SK-N-SH (cell line): Measurements from ENCODE around the gene NPAS3. TPM values are rescaled to one million over a fixed set of nuclear protein-coding genes. Genes with fewer than 3 reads are reported as not detected.

Source experiments
- CTCF ChIA-PET: fragments of 300-600, 350-600 bp; formaldehyde crosslinking; extraction: SDS; loops from one replicate; lab custom pipeline; 2021; lab: Yijun Ruan, JAX
- POLR2A ChIA-PET: fragments of 350-600 bp; sonication (Branson Sonifier 250); formaldehyde crosslinking; extraction: SDS; loops from one replicate; lab custom pipeline; 2020; ENCODE audit warnings: antibody characterized with exemption, inconsistent platforms; lab: Yijun Ruan, JAX
- DNase-seq: peaks from one replicate; pipeline ENCODE4 v3.0.0; 2012
- H2AFZ ChIP-seq: fragments of 200-600 bp; sonication (generic); 2 replicates; pipeline ENCODE4 v1.8.1; 2016; ENCODE audit warnings: antibody characterized with exemption, mild to moderate bottlenecking, low read depth
- H3F3A ChIP-seq: fragments of 200-600 bp; sonication (generic); replicated peaks from 2 replicates; pipeline ENCODE3; 2016; ENCODE audit warnings: antibody characterized with exemption, mild to moderate bottlenecking; ENCODE audit not compliant: insufficient read depth
- H3K27ac ChIP-seq, 2 experiments: fragments of 200-500 bp in 1 of 2; fragments of 200-600 bp in 1 of 2; sonication (Bioruptor generic) in 1 of 2; sonication (generic), shearing (Covaris generic) in 1 of 2; 2 replicates each; pipeline versions ENCODE4 v1.5.1 to v1.6.1; 2014 to 2016; ENCODE audit warnings: low read depth in 2 of 2, inconsistent platforms in 1 of 2, low read length in 1 of 2, mild to moderate bottlenecking in 1 of 2, mixed read lengths in 1 of 2
- H3K27me3 ChIP-seq: fragments of 200-600 bp; sonication (generic), shearing (Covaris generic); 2 replicates; pipeline ENCODE4 v1.6.1; 2016; ENCODE audit warnings: mixed run types; ENCODE audit not compliant: insufficient read depth
- H3K36me3 ChIP-seq, 2 experiments: fragments of 200-500 bp in 1 of 2; fragments of 200-600 bp in 1 of 2; sonication (Bioruptor generic) in 1 of 2; sonication (generic) in 1 of 2; replicated peaks in 1 of 2; 2 replicates each; pipeline versions ENCODE3 to v1.5.1; 2014 to 2016; ENCODE audit warnings: low read length in 1 of 2, mild to moderate bottlenecking in 1 of 2; ENCODE audit not compliant: insufficient read depth in 2 of 2, control insufficient read depth in 1 of 2
- H3K4me1 ChIP-seq, 2 experiments: fragments of 200-500 bp in 1 of 2; fragments of 200-600 bp in 1 of 2; sonication (Bioruptor generic) in 1 of 2; sonication (generic), shearing (Covaris generic) in 1 of 2; 2 replicates each; pipeline versions ENCODE4 v1.5.1 to v1.6.1; 2014 to 2016; ENCODE audit warnings: low read depth in 1 of 2, low read length in 1 of 2, mixed run types in 1 of 2; ENCODE audit not compliant: insufficient read depth in 2 of 2, control insufficient read depth in 1 of 2
- H3K4me2 ChIP-seq: fragments of 200-600 bp; sonication (generic), shearing (Covaris generic); 2 replicates; pipeline ENCODE4 v1.6.1; 2017; ENCODE audit warnings: mixed run types
- H3K4me3 ChIP-seq, 2 experiments: fragments of 200-500 bp in 1 of 2; fragments of 200-600 bp in 1 of 2; sonication (Bioruptor generic) in 1 of 2; sonication (generic), shearing (Covaris generic) in 1 of 2; 2 replicates each; pipeline versions ENCODE4 v1.5.1 to v1.8.1; 2014 to 2016; ENCODE audit warnings: low read depth in 2 of 2, inconsistent platforms in 1 of 2, low read length in 1 of 2, mild to moderate bottlenecking in 1 of 2, mixed read lengths in 1 of 2, moderate library complexity in 1 of 2
- H3K79me2 ChIP-seq: fragments of 200-600 bp; sonication (generic); 2 replicates; pipeline ENCODE4 v1.8.1; 2017; ENCODE audit warnings: mild to moderate bottlenecking; ENCODE audit not compliant: insufficient read depth
- H3K9ac ChIP-seq: fragments of 200-600 bp; sonication (generic); 2 replicates; pipeline ENCODE4 v1.6.1; 2017; ENCODE audit warnings: mixed run types
- H3K9me2 ChIP-seq: fragments of 200-600 bp; sonication (generic); 2 replicates; pipeline ENCODE4 v1.6.1; 2017; ENCODE audit warnings: mixed run types
- H3K9me3 ChIP-seq: fragments of 200-600 bp; sonication (generic); 2 replicates; pipeline ENCODE4 v1.6.1; 2017; ENCODE audit warnings: mixed run types, mild to moderate bottlenecking, moderate library complexity
- H4K20me1 ChIP-seq: fragments of 200-600 bp; sonication (generic); 2 replicates; pipeline ENCODE4 v1.6.1; 2017; ENCODE audit warnings: mild to moderate bottlenecking, mixed run types; ENCODE audit not compliant: insufficient read depth
- CHD2 ChIP-seq: fragments of 150-350 bp; IDR thresholded peaks from 2 replicates; pipeline ENCODE4 v1.6.1; 2018; ENCODE audit warnings: low read length; ENCODE audit not compliant: partially characterized antibody
- EP300 ChIP-seq, 2 experiments: IDR thresholded peaks; 2 replicates each; pipeline versions ENCODE4 v1.4.0 to v1.6.1; 2012; ENCODE audit warnings: borderline replicate concordance in 1 of 2, low read depth in 1 of 2, low read length in 1 of 2
- EZH2phosphoT487 ChIP-seq: fragments of 200-600 bp; sonication (generic); IDR thresholded peaks from 2 replicates; pipeline ENCODE4 v1.6.1; 2017; ENCODE audit warnings: low read depth, mixed run types, mild to moderate bottlenecking, antibody characterized with exemption, moderate library complexity, borderline replicate concordance
- FOXJ3 ChIP-seq: sonication (generic); formaldehyde crosslinking; IDR thresholded peaks from 2 replicates; pipeline ENCODE4 v1.5.1; 2020; ENCODE audit warnings: mild to moderate bottlenecking, missing genetic modification reagents
- GABPA ChIP-seq: IDR thresholded peaks from 2 replicates; pipeline ENCODE4 v1.4.0; 2012; ENCODE audit warnings: low read depth, mild to moderate bottlenecking
- GATA2 ChIP-seq: sonication (generic); formaldehyde crosslinking; IDR thresholded peaks from 2 replicates; pipeline ENCODE4 v1.5.0; 2020; ENCODE audit warnings: mild to moderate bottlenecking, missing genetic modification reagents
- IRF3 ChIP-seq: fragments of 150-350 bp; IDR thresholded peaks from 2 replicates; pipeline ENCODE4 v1.6.1; 2016; ENCODE audit warnings: mild to moderate bottlenecking, low read depth, low read length
- JUND ChIP-seq: IDR thresholded peaks from 2 replicates; pipeline ENCODE4 v1.4.0; 2012
- MEF2A ChIP-seq: IDR thresholded peaks from 2 replicates; pipeline ENCODE4 v1.4.0; 2012; ENCODE audit warnings: low read depth, borderline replicate concordance
- RCOR1 ChIP-seq: fragments of 150-350 bp; IDR thresholded peaks from 2 replicates; pipeline ENCODE4 v1.6.1; 2017; ENCODE audit warnings: antibody characterized with exemption, low read length
- REST ChIP-seq: IDR thresholded peaks from 2 replicates; pipeline ENCODE4 v1.6.1; 2012; ENCODE audit warnings: mild to moderate bottlenecking, low read depth, low read length, moderate library complexity
- RFX5 ChIP-seq: IDR thresholded peaks from 2 replicates; pipeline ENCODE4 v1.6.1; 2012; ENCODE audit warnings: mild to moderate bottlenecking, improper control_type of control experiment, low read length
- SIN3A ChIP-seq: IDR thresholded peaks from 2 replicates; pipeline ENCODE4 v1.6.1; 2012; ENCODE audit warnings: low read depth, mild to moderate bottlenecking, low read length, moderate library complexity, borderline replicate concordance
- ZBTB33 ChIP-seq: IDR thresholded peaks from 2 replicates; pipeline ENCODE4 v1.4.0; 2012; ENCODE audit warnings: low read depth, borderline replicate concordance
- WGBS: methylation state at CpG from one replicate; pipeline ENCODE4 v1.1.6; 2017; ENCODE audit warnings: low lambda C conversion rate; 5-methylcytosine and 5-hydroxymethylcytosine counted together
- polyA plus RNA-seq, 3 experiments: library from polyadenylated mRNA; depleted of rRNA; stranded (reverse); fragments of >200 nt; gene quantifications; 2 replicates each; pipeline ENCODE4 v1.2.3, GENCODE V29; 2012
- TF ChIP-seq, protein P1 (sequence below): fragments of 150-350 bp; IDR thresholded peaks from 2 replicates; pipeline ENCODE4 v1.6.1; 2017; ENCODE audit warnings: antibody characterized with exemption, low read length, low read depth, borderline replicate concordance

NPAS3 gene
- polyA plus RNA-seq, 1 of the 3 experiments (the other 2 are of a cell fraction), result 4.3 TPM

- no peak for DNase-seq
These were observed 129.4 kb downstream of the NPAS3 start for GRCh38 chr14:33068040-33068439.

More at GRCh38 chr14:33068040-33068439, 129.4 kb downstream of the NPAS3 start:
- H3K27me3 ChIP-seq, result no peaks in the 10 kb centered on the region
- no peaks in the 10 kb centered on the region for H3F3A ChIP-seq
- H3K4me1 ChIP-seq, result peaks cover 0 to 4% of the 10 kb centered on the region in 2 experiments; a peak in 2 of 4 replicates
- H3K27ac ChIP-seq, result no peak overlapping the region
- no peaks in the 10 kb centered on the region for H3K9me3 ChIP-seq
- no peak overlapping the region for H3K4me3 ChIP-seq
- no peaks in the 10 kb centered on the region for H3K9me2 ChIP-seq
- TF ChIP-seq RFX5 (no peak), GABPA (no peak), GATA2 (CRISPR knock-in tag) (no peak), REST (no peak), MEF2A (no peak), EZH2phosphoT487 (no peak), FOXJ3 (no peak), IRF3 (no peak), RCOR1 (no peak), EP300 (IDR thresholded peaks at IDR 0.05; ENCODE audit: borderline replicate concordance in 1 of 2, low read depth in 1 of 2, low read length in 1 of 2) (no peak), JUND (no peak), CHD2 (no peak), SIN3A (no peak), ZBTB33 (no peak)
- TF ChIP-seq, protein P1, sequence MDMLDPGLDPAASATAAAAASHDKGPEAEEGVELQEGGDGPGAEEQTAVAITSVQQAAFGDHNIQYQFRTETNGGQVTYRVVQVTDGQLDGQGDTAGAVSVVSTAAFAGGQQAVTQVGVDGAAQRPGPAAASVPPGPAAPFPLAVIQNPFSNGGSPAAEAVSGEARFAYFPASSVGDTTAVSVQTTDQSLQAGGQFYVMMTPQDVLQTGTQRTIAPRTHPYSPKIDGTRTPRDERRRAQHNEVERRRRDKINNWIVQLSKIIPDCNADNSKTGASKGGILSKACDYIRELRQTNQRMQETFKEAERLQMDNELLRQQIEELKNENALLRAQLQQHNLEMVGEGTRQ, result no peak
- CTCF ChIA-PET, result interaction anchor here (1.3 kb wide), 1 partner anchor 16 kb away, joined by 5 read pairs; no protein-coding TSS in a partner anchor
- H3K9ac ChIP-seq, result no peak overlapping the region
- 60% methylated on average over 3 of the region's 3 CpGs for WGBS
- no peak overlapping the region for H2AFZ ChIP-seq
- no peaks in the 10 kb centered on the region for H4K20me1 ChIP-seq
- POLR2A ChIA-PET, result no interaction called here
- H3K79me2 ChIP-seq, result no peaks in the 10 kb centered on the region
- no peaks in the 10 kb centered on the region for H3K36me3 ChIP-seq
- no peak overlapping the region for H3K4me2 ChIP-seq
